DOHH2 (cell line): Measurements from ENCODE around the gene COL27A1.

Experiments used
- CTCF ChIP-seq: fragments of 200-600 bp; sonication (generic); IDR thresholded peaks from one replicate; pipeline ENCODE4 v1.5.1; 2014; ENCODE audit warnings: antibody characterized with exemption, mild to moderate bottlenecking, low read depth, low read length; ENCODE audit not compliant: poor library complexity, severe bottlenecking
- EZH2phosphoT487 ChIP-seq: fragments of 200-600 bp; sonication (generic); IDR thresholded peaks from 2 replicates; pipeline ENCODE4 v1.6.1; 2017; ENCODE audit warnings: borderline replicate concordance, mild to moderate bottlenecking, antibody characterized with exemption, low read length, moderate library complexity, mixed read lengths

GRCh38 chr9:114274217-114274616 is 118.9 kb downstream of the COL27A1 start:
- TF ChIP-seq CTCF (no peak), EZH2phosphoT487 (no peak)
